Measurements from ENCODE around the gene CACNB1.

GRCh38 chr17:39236450-39236927 lies 39.0 kb upstream of the CACNB1 start:
- TF ChIP-seq POLR2A (IDR thresholded peaks at IDR 0.05) (no peak), CTCF (IDR thresholded peaks at IDR 0.05) (no peak)
